ENCODE data around the gene FIBCD1.

The FIBCD1 gene

GRCh38 chr9:130935648-130936271 lies 3.3 kb downstream of the FIBCD1 start:
- DNase-seq = no peak

- DNase-seq = no peak
These were observed 4.1 kb downstream of the FIBCD1 start for GRCh38 chr9:130934702-130935647.

GRCh38 chr9:130934246-130934645 lies 4.8 kb downstream of the FIBCD1 start:
- no peak for DNase-seq

GRCh38 chr9:130933114-130934046 lies 5.7 kb downstream of the FIBCD1 start:
- DNase-seq = no peak

- no peak for DNase-seq
These were observed 6.6 kb downstream of the FIBCD1 start for GRCh38 chr9:130932255-130933079.

- no peak for DNase-seq
These were observed 7.4 kb downstream of the FIBCD1 start for GRCh38 chr9:130931508-130932254.

- DNase-seq = no peak
These were observed 8.2 kb downstream of the FIBCD1 start for GRCh38 chr9:130930804-130931349.

- DNase-seq = no peak
These were observed 8.8 kb downstream of the FIBCD1 start for GRCh38 chr9:130930132-130930803.

- no peak for DNase-seq
These were observed 9.4 kb downstream of the FIBCD1 start for GRCh38 chr9:130929571-130930038.

- DNase-seq = no peak
These were observed 10.8 kb downstream of the FIBCD1 start for GRCh38 chr9:130927995-130928900.

GRCh38 chr9:130927338-130927737 lies 11.7 kb downstream of the FIBCD1 start:
- DNase-seq = no peak

- no peak for DNase-seq
These were observed 13.9 kb downstream of the FIBCD1 start for GRCh38 chr9:130925050-130925678.

GRCh38 chr9:130924448-130924788 lies 14.6 kb downstream of the FIBCD1 start:
- no peak for DNase-seq

GRCh38 chr9:130923611-130924447 lies 15.2 kb downstream of the FIBCD1 start:
- DNase-seq = no peak

GRCh38 chr9:130922893-130923610 lies 16.0 kb downstream of the FIBCD1 start:
- no peak for DNase-seq

- DNase-seq = no peak
These were observed 16.8 kb downstream of the FIBCD1 start for GRCh38 chr9:130921989-130922892.

Data from stimulated activated naive CD4-positive, alpha-beta T cell treated with Interleukin-2 at 50 U/mL for 16 hours (primary cell).